Activated CD4-positive, alpha-beta T cell treated with anti-CD3 and anti-CD28 coated beads for 24 hours (primary cell): ENCODE data around the gene TCERG1L.

Experiments used
- DNase-seq, 2 donors: peaks; one replicate each; pipeline ENCODE4 v3.0.0-alpha.2; 2020; ENCODE audit warnings: low read depth in 2 of 2

TCERG1L gene

GRCh38 chr10:131271966-131272365, 39.6 kb downstream of the TCERG1L start:
- no peak for DNase-seq

- no peak for DNase-seq
Measured at GRCh38 chr10:131271195-131271880, 40.2 kb downstream of the TCERG1L start.

- DNase-seq, result no peak
Measured at GRCh38 chr10:131270461-131271190, 40.9 kb downstream of the TCERG1L start.

- DNase-seq, result no peak
Measured at GRCh38 chr10:131269776-131270460, 41.6 kb downstream of the TCERG1L start.

DNA sequence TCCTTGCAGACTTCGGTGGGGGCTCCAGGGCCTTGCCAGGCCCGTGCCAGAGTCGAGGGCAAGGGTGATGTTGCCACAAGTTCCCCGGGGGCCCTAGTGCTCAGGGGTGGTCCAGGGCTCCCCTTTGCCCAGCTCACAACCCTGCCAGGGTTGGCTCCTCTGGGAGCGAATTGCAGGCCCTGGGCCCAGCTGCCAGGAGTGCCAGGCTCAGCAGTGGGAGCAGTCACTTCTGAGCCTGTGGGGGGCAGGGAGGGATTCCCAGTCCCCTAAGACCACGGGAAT, 43.8 kb downstream of the TCERG1L start:
- DNase-seq, result no peak

GRCh38 chr10:131266936-131267813, 44.3 kb downstream of the TCERG1L start:
- DNase-seq, result no peak

GRCh38 chr10:131264110-131264788, 47.3 kb downstream of the TCERG1L start:
- DNase-seq, result no peak

- DNase-seq, result no peak
Measured at GRCh38 chr10:131261890-131262475, 49.5 kb downstream of the TCERG1L start.

DNA sequence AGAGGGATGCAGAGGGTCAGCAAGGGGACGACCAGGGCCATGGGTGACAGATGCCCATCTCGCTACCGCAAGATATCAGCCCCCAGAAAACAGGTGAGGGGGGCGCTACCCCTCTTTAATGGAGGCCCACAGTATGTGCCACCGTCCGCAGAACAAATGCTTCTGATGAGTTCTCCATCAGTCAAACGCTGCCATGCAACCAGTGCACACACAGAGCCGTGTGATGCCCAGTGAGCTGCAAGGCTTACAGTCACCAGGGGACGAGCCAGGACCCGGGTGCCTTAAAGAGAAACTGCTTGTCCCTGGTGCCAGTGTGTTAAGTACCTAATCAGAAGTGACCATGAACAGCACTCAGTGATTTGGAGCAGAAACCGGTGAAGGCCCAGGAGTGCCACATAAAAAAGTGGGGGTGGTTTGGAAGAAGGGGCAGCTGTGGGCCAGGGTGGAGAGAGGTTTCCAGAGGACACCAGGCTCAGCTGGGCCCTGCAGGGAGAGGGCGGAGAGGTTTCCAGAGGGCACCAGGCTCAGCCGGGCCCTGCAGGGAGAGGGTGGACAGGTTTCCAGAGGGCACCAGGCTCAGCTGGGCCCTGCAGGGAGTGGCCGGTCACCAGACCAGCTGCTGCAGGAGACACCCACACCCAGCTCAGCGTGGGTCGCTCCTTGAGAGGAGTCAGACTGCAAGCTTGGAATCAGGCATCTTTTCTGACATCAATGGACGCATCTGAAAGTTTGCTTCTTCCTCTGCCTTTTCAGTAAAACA, 50.9 kb downstream of the TCERG1L start:
- DNase-seq, result no peak

DNA sequence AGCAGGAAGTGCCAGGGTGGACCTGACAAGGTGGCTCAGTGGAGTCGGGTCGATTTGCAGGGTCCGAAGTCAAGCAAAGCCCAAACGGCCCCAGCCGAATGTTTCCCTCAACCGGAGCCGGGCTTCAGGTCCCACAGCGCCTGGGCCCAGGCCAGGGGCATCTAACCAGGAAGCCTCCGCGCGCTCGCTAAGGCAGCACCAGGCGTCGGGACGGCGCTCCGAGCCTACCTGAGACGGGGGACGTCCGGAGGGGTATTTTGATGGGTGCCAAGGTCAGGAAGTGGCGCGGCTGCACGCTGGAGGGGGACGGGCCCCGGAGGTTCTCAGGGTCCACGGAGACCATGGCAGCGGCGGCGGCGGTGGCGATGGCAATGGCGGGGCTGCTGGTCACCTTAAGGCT, 51.5 kb downstream of the TCERG1L start:
- DNase-seq, result no peak

GRCh38 chr10:131259535-131259934, 52.0 kb downstream of the TCERG1L start:
- no peak for DNase-seq

DNA sequence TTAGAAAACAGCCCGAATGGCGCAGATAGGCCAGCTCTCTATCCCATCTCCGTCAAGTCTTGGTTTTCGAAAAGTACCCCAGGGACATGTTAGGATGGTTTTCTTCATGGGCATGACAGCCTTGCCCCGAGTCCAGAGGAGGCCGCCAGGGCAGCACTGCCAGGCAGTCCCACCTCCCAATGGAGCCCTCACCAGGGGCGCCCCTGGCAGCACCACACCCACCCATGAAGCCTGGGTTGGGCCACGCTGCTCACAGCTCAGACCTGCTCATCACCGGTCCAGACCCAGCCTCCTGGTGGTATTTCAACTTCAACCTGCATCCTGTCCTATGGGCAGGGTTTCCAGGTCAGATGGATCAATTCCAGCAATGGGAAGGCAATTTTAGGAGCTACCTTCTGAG, 53.3 kb downstream of the TCERG1L start:
- no peak for DNase-seq

DNA sequence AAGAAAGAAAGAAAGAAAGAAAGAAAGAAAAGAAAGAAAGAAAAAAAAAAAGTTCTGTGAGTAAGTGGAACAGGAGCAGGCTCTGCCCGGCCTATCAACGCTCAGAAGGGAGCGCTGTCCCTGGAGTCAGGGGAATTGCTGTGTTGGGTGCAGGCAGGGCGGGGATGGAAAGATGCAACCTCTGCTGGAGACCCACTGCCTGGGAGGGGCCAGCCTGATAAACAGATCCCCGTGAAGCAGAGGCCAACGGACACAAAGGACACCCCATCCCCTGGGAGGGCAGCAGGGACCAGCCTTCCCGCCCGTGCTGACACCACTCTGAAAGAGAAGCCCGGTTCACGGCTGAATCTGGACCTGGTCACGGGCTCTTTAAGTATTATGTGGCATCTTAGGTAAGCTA, 54.5 kb downstream of the TCERG1L start:
- DNase-seq, result no peak

DNA sequence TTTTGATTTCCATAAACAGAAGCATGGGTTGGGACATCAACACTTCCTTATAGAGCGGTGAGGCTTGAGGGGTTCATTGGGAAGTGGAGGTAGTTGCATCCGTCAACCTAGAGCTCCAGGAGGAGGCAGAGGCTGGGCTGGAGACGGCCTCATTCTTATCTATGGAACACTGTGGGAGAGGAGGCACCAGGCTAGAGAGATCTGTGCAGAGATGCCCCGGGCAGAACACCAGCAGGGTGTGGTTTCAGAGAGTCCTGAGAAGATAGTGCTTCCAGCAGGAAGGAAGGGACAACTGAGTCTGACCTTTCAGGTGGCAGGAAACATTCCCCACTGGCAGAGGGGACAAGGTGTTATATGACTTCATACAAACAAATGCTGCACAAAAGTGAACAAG, 56.7 kb downstream of the TCERG1L start:
- DNase-seq, result no peak

GRCh38 chr10:131253931-131254858, 57.3 kb downstream of the TCERG1L start:
- DNase-seq, result no peak

DNA sequence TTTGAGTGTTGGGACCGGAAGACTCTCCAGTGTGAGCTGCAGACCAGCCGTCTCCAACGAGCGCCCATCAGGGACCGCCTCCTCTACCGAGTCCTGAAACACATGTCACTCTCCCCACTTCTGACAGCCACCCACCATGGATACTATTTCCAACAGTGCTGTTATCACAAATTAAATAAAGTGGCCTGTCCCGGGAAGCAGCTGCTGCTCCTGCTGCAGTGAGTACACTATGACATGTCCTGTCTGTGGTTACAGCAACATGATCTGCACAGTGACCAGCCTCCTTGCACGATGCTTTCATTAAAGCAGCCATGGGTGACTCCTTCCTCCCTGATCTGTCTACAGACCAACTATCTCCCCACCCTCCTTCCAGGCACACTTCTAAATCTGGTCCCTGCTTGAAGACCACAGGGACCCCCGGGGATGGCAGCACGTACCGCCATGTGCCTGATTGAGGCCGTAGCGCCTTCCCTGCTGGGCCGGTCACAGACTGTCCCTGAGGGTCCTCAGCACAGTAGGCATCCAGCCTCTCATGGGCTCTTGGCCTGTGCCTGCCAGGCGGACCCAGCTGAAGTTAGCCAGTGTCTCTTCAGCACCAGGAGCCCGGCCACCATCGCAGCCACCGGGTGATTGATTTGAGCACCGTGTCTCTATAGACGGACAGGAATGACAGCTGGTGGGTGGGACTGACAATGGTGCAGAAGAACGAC, 58.8 kb downstream of the TCERG1L start:
- DNase-seq, result no peak

- DNase-seq, result no peak
Measured at GRCh38 chr10:131251146-131251541, 60.4 kb downstream of the TCERG1L start.

- no peak for DNase-seq
Measured at GRCh38 chr10:131250454-131251145, 60.9 kb downstream of the TCERG1L start.
